NCI-H524 treated with DMSO at 0.1 percent for 48 hours (cell line): Measurements from ENCODE around the gene WDR26.
"Not testable (repeated sequence)": the region's sequence is repeated elsewhere in the genome, so short reads cannot be mapped to it uniquely, and the experiment has no call there.

Experiments
- DNase-seq: peaks from one replicate; lab custom pipeline; 2025; lab: John Stamatoyannopoulos, UW

The WDR26 gene

GRCh38 chr1:224348137-224348536 lies 86.5 kb downstream of the WDR26 start:
- DNase-seq, result no peak

GRCh38 chr1:224343679-224344078 lies 90.9 kb downstream of the WDR26 start:
- no peak for DNase-seq

- DNase-seq, result not testable (repeated sequence)
These were observed 93.9 kb downstream of the WDR26 start for GRCh38 chr1:224340453-224341384.

GRCh38 chr1:224339442-224340033 lies 95.1 kb downstream of the WDR26 start:
- DNase-seq, result no peak

GRCh38 chr1:224338150-224338838 lies 96.3 kb downstream of the WDR26 start:
- no peak for DNase-seq
